ENCODE measurements around the gene INSIG1.
A peak's percentile ranks its signal among the peaks of the same experiment; 100 is the strongest.

INSIG1 gene

DNA sequence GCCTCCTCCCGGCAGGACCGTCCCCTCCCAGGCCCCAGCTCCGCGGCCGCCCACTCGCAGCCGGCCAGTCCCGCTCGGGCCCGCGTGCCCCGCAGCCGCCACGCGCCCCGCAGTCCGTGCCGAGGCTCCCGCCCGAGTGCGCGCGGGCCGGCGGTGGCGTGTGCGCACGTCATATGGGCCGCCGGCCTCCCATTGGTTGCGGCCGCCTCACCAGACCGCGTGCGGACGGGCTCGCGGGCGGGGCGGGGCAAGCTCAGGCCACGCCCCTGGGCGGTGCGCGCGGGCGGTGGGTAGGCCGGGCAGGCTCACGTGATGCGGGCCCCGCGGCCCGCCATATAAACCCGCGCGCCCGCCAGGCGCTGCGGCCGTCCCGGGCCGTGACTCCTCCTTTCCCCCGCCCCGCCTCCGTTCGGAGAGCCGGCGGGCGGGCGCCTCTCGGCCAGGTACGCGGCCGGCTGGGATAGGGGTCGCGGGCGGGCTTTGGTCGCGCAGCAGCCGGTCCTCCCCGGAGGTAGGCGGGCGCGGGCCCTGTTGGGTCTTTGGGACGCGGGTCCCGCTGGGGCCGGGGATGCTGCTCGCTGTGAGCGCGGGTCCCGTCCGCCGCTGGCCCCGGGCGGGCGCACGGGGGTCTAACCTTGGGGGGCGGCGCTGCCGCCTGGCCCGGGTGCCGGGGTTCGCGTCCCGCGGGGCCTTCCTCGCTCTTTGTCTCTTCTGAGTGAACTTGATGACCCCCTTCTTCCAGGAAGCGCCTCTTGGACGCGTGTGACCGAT is at the start of gene INSIG1:
TSS of gene INSIG1 (plus strand) at position 362 of the 771 bp plus-strand sequence. CDS start at position 770, 408 bp downstream.
- Histone ChIP-seq H3K4me3 (peak within 1 kb of the TSS; percentile 35), H3K36me3 (replicated peaks) (peaks cover 3% of the 10 kb centered on the region; the same call in 1 of the 2 replicates), H3K9me3 (peaks cover 2% of the 10 kb centered on the region; the same call in 1 of the 2 replicates), H3K27me3 (ENCODE audit: low read depth) (no peaks in the 10 kb centered on the region), H3K4me1 (peaks cover 4% of the 10 kb centered on the region)
- in situ Hi-C loops (cut with MboI; ENCODE audit: low sequenced_read_pairs): no loop called here
- peak; percentile 83 to 88 for DNase-seq (ENCODE audit: low spot score in 2 of 2)

GRCh38 chr7:155248366-155248756 is 49.3 kb upstream of the INSIG1 start:
- Histone ChIP-seq H3K27me3 (ENCODE audit: low read depth) (no peaks in the 10 kb centered on the region), H3K4me1 (no peaks in the 10 kb centered on the region), H3K9me3 (no peaks in the 10 kb centered on the region), H3K36me3 (replicated peaks) (no peaks in the 10 kb centered on the region), H3K4me3 (no peak overlapping the region)
- no peak for DNase-seq (ENCODE audit: low spot score in 2 of 2)
- in situ Hi-C loops (cut with MboI; ENCODE audit: low sequenced_read_pairs): no loop called here

- Histone ChIP-seq H3K4me3 (no peak overlapping the region), H3K36me3 (replicated peaks) (no peaks in the 10 kb centered on the region), H3K4me1 (no peaks in the 10 kb centered on the region), H3K27me3 (ENCODE audit: low read depth) (no peaks in the 10 kb centered on the region), H3K9me3 (no peaks in the 10 kb centered on the region)
- no peak for DNase-seq (ENCODE audit: low spot score in 2 of 2)
- in situ Hi-C loops (cut with MboI; ENCODE audit: low sequenced_read_pairs): no loop called here
Observed at GRCh38 chr7:155251831-155252230, 45.8 kb upstream of the INSIG1 start.

DNA sequence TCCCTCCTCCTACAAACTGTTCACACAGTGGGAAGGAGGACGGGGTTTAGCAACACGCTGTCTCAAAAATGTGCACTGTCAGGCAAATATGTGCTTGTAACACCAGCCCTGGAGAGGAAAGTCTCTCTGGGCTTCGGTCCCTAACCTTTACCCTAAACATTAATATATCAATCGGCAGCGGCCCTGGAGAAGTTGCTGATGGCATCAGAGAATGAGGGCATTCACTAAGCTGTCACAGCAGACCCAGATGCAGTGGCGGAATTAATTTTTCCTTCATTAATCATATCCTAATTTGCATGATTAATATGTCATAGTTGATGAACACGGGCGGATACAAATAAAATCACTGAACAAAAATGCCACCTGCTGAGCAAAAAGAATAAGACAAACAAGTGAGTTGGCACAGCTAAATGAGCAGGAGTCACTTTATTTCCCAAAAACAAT is 45.2 kb upstream of the INSIG1 start:
- no peak for DNase-seq (ENCODE audit: low spot score in 2 of 2)
- H3K36me3 ChIP-seq (replicated peaks): no peaks in the 10 kb centered on the region
- no peaks in the 10 kb centered on the region for H3K9me3 ChIP-seq
- H3K27me3 ChIP-seq (ENCODE audit: low read depth): no peaks in the 10 kb centered on the region
- in situ Hi-C loops (cut with MboI; ENCODE audit: low sequenced_read_pairs): no loop called here
- H3K4me1 ChIP-seq: no peaks in the 10 kb centered on the region
- no peak overlapping the region for H3K4me3 ChIP-seq

DNA sequence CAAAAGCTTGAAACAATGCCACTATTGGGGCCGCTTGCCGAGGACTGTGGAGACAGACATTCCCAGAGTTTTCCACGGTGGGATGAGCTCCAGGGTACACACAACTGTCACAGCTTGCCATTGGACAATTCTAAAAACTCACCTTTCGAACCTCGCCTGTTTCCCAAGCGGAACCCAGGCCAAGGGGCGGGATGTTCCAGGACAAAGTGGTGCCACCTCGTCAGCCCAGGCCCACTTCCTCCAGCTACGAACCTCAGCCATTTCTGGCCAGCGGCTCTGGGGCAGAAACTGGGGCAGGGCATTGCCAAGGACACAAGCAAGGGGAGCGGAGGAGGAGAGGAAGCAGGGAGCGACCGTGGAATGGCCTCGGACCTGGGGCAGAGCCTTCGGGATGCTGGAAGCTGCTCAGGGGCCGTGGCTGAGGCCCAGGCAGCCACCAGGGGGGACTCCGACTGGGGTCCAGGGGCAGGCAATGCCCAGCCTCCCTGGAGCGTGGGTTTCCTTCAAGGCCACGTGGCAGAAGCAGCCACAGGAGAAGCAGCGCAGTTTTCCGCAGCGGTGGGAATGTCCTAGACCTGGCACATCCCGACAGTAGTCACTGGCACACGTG is 44.7 kb upstream of the INSIG1 start:
- H3K27me3 ChIP-seq (ENCODE audit: low read depth): no peaks in the 10 kb centered on the region
- H3K4me1 ChIP-seq: no peaks in the 10 kb centered on the region
- in situ Hi-C loops (cut with MboI; ENCODE audit: low sequenced_read_pairs): no loop called here
- H3K36me3 ChIP-seq (replicated peaks): no peaks in the 10 kb centered on the region
- H3K9me3 ChIP-seq: no peaks in the 10 kb centered on the region
- DNase-seq (ENCODE audit: low spot score in 2 of 2): no peak
- H3K4me3 ChIP-seq: no peak overlapping the region

DNA sequence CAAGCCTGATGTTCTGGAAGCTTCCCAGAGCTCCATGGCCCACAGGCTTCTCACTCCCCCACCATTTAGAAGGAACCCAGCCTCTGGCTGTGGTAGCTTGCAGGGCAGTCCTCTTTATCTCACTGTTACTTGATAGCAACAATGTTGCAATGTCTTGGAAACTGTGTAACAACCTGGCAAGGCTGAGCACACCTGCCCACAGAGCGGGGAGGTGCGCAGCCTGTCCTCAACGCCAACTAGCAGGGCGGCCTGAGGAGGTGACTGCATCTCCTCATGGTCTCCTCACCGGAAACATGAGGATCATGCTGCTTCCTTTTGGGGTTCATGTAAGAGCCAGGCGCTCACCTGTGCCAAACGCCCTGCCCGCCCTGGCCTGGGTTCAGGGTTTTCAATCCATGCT is 43.7 kb upstream of the INSIG1 start:
- Histone ChIP-seq H3K9me3 (no peaks in the 10 kb centered on the region), H3K36me3 (replicated peaks) (no peaks in the 10 kb centered on the region), H3K4me3 (no peak overlapping the region), H3K27me3 (ENCODE audit: low read depth) (no peaks in the 10 kb centered on the region), H3K4me1 (no peaks in the 10 kb centered on the region)
- DNase-seq (ENCODE audit: low spot score in 2 of 2): no peak
- in situ Hi-C loops (cut with MboI; ENCODE audit: low sequenced_read_pairs): no loop called here

- in situ Hi-C loops (cut with MboI; ENCODE audit: low sequenced_read_pairs): no loop called here
- Histone ChIP-seq H3K36me3 (replicated peaks) (no peaks in the 10 kb centered on the region), H3K9me3 (no peaks in the 10 kb centered on the region), H3K4me3 (no peak overlapping the region), H3K27me3 (ENCODE audit: low read depth) (no peaks in the 10 kb centered on the region), H3K4me1 (no peaks in the 10 kb centered on the region)
- no peak for DNase-seq (ENCODE audit: low spot score in 2 of 2)
Observed at GRCh38 chr7:155255071-155255470, 42.6 kb upstream of the INSIG1 start.

- DNase-seq (ENCODE audit: low spot score in 2 of 2): no peak
- Histone ChIP-seq H3K27me3 (ENCODE audit: low read depth) (no peaks in the 10 kb centered on the region), H3K4me1 (no peaks in the 10 kb centered on the region), H3K36me3 (replicated peaks) (no peaks in the 10 kb centered on the region), H3K4me3 (no peak overlapping the region), H3K9me3 (no peaks in the 10 kb centered on the region)
- in situ Hi-C loops (cut with MboI; ENCODE audit: low sequenced_read_pairs): no loop called here
Observed at GRCh38 chr7:155255621-155256020, 42.1 kb upstream of the INSIG1 start.

- Histone ChIP-seq H3K4me1 (no peaks in the 10 kb centered on the region), H3K9me3 (no peaks in the 10 kb centered on the region), H3K36me3 (replicated peaks) (no peaks in the 10 kb centered on the region), H3K4me3 (no peak overlapping the region), H3K27me3 (ENCODE audit: low read depth) (no peaks in the 10 kb centered on the region)
- no peak for DNase-seq (ENCODE audit: low spot score in 2 of 2)
- in situ Hi-C loops (cut with MboI; ENCODE audit: low sequenced_read_pairs): no loop called here
Observed at GRCh38 chr7:155256081-155256760, 41.5 kb upstream of the INSIG1 start.

DNA sequence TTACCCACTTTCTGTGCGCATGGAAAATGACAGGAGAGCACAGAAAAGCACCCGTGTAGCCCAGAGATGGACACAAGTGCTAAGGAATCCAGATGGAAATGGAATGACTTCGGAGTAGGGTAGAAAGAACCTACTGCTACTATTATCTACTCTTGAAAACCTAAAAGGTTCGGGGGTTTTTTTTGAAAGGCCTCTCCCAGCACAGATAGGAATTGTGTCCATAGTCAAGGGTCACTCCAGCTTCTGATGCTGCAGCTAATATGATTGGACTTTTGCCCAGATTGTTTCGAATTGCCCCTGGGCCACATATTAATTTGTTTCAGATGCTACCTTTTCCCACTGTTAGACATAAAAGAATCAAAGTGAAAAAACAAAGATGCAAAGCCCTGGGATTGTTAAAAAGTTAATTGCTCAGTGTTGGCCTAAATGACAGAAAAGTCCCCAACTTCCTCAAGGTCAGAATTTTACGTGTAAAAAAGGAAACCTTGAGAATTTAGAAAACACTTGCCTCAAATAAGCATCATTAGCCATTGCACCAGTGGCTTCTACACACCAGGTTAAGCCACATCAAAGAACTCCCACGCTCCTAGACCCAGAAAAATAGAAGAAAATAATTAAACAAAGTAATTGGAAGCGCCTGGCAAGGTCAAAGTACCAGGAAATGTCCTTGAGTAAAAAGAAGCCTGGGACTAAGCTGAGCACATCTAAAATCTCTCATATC is 40.8 kb upstream of the INSIG1 start:
- Histone ChIP-seq H3K9me3 (no peaks in the 10 kb centered on the region), H3K36me3 (replicated peaks) (no peaks in the 10 kb centered on the region), H3K4me3 (no peak overlapping the region), H3K27me3 (ENCODE audit: low read depth) (no peaks in the 10 kb centered on the region), H3K4me1 (no peaks in the 10 kb centered on the region)
- DNase-seq (ENCODE audit: low spot score in 2 of 2): no peak
- in situ Hi-C loops (cut with MboI; ENCODE audit: low sequenced_read_pairs): no loop called here

GRCh38 chr7:155257482-155258225 is 40.0 kb upstream of the INSIG1 start:
- Histone ChIP-seq H3K4me3 (no peak overlapping the region), H3K4me1 (no peaks in the 10 kb centered on the region), H3K9me3 (no peaks in the 10 kb centered on the region), H3K36me3 (replicated peaks) (no peaks in the 10 kb centered on the region), H3K27me3 (ENCODE audit: low read depth) (no peaks in the 10 kb centered on the region)
- in situ Hi-C loops (cut with MboI; ENCODE audit: low sequenced_read_pairs): no loop called here
- no peak for DNase-seq (ENCODE audit: low spot score in 2 of 2)

DNA sequence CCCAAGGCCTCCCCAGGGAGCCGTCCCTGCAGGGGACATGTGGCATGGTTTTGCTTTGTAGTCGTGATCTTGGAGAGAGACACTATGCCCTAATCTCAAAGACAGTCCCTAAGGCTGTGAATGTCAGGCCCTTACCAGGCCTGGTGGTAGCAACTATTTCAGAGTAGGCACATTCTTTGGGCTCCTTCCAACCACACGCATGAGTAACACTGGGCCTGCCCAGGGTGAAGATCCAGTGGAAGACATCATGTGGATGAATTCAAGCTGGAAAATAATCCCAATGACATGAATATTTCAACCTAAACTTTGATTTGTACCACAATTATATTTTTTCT is 39.5 kb upstream of the INSIG1 start:
- Histone ChIP-seq H3K4me3 (no peak overlapping the region), H3K27me3 (ENCODE audit: low read depth) (no peaks in the 10 kb centered on the region), H3K4me1 (no peaks in the 10 kb centered on the region), H3K36me3 (replicated peaks) (no peaks in the 10 kb centered on the region), H3K9me3 (no peaks in the 10 kb centered on the region)
- DNase-seq (ENCODE audit: low spot score in 2 of 2): no peak
- in situ Hi-C loops (cut with MboI; ENCODE audit: low sequenced_read_pairs): no loop called here

DNA sequence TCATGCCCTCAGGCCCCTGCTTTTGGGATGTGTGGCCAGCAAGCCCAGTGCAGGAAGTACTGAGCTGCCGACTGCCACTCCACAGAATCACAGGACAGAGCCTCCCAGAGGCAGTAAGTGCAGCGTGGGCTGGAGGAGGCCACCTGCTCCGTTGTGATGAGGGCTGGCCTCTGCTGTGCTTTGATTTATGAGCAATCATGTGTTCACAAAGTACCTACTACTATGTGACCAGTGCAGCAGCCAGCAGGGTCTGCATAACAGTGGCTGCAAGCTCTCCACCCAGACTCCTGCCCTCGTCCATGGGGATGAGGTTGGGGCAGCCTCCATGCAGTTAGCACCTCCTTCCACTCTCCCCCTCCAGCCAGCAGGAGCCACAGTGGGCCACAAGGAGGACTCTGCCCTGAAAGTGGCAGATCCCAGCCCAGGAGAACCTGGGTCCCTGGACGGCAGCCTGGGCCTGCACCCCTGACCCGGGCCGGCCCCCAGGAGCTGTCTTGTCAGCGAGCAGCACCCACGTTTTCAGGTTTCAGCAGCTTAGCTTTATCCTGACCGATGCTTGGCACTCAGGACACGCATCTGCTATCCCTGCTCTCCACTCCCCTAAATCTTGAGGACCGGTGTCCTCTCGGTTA is 37.7 kb upstream of the INSIG1 start:
- no peak for DNase-seq (ENCODE audit: low spot score in 2 of 2)
- no peaks in the 10 kb centered on the region for H3K9me3 ChIP-seq
- no peaks in the 10 kb centered on the region for H3K4me1 ChIP-seq
- no peak overlapping the region for H3K4me3 ChIP-seq
- H3K27me3 ChIP-seq (ENCODE audit: low read depth): no peaks in the 10 kb centered on the region
- in situ Hi-C loops (cut with MboI; ENCODE audit: low sequenced_read_pairs): no loop called here
- H3K36me3 ChIP-seq (replicated peaks): no peaks in the 10 kb centered on the region

Data from HAP-1 (cell line).